HEK293 (cell line): ENCODE measurements around the gene MED17.

Experiments
- HOXD13 ChIP-seq: sonication (generic); formaldehyde crosslinking; IDR thresholded peaks from 2 replicates; pipeline ENCODE4 v1.8.0; 2022; ENCODE audit warnings: missing genetic modification reagents, borderline replicate concordance
- MEIS1 ChIP-seq: sonication (generic); formaldehyde crosslinking; IDR thresholded peaks from 2 replicates; pipeline ENCODE4 v1.8.1; 2022; ENCODE audit warnings: missing genetic modification reagents, mild to moderate bottlenecking, borderline replicate concordance
- MZF1 ChIP-seq: fragments of 450-650 bp; formaldehyde crosslinking; IDR thresholded peaks from 2 replicates; pipeline ENCODE4 v1.5.1; 2017; ENCODE audit warnings: missing biosample characterization, missing genetic modification characterization, borderline replicate concordance
- YY1 ChIP-seq: fragments of 450-650 bp; formaldehyde crosslinking; IDR thresholded peaks from 2 replicates; pipeline ENCODE4 v1.5.1; 2018; ENCODE audit warnings: missing biosample characterization, missing genetic modification characterization
- ZBTB7A ChIP-seq: fragments of 450-650 bp; formaldehyde crosslinking; IDR thresholded peaks from 2 replicates; pipeline ENCODE4 v1.5.1; 2016; ENCODE audit warnings: low read depth, missing biosample characterization, missing genetic modification characterization
- ZFP3 ChIP-seq: fragments of 450-650 bp; formaldehyde crosslinking; IDR thresholded peaks from 2 replicates; pipeline ENCODE4 v1.5.1; 2016; ENCODE audit warnings: low read depth, missing biosample characterization, missing genetic modification characterization
- ZNF366 ChIP-seq: fragments of 450-650 bp; formaldehyde crosslinking; conservative IDR thresholded peaks from 2 replicates; pipeline ENCODE4 v1.5.1; 2016; ENCODE audit warnings: missing biosample characterization, missing genetic modification characterization
- ZNF776 ChIP-seq: fragments of 450-650 bp; formaldehyde crosslinking; IDR thresholded peaks from 2 replicates; pipeline ENCODE4 v1.5.0; 2017; ENCODE audit warnings: missing biosample characterization, missing genetic modification characterization, borderline replicate concordance
- TF ChIP-seq, protein P1 (sequence below): fragments of 450-650 bp; formaldehyde crosslinking; optimal IDR thresholded peaks from 2 replicates; pipeline ENCODE3; 2016; ENCODE audit warnings: missing biosample characterization, mild to moderate bottlenecking, missing genetic modification characterization
- TF ChIP-seq, protein P2 (sequence below): fragments of 450-650 bp; formaldehyde crosslinking; IDR thresholded peaks from 2 replicates; pipeline ENCODE4 v1.5.1; 2016; ENCODE audit warnings: missing biosample characterization, missing genetic modification characterization
- TF ChIP-seq, protein P3 (sequence below): fragments of 450-650 bp; formaldehyde crosslinking; IDR thresholded peaks from 2 replicates; pipeline ENCODE4 v1.5.1; 2016; ENCODE audit warnings: missing biosample characterization, missing genetic modification characterization
- TF ChIP-seq, protein P4 (sequence below): fragments of 450-650 bp; formaldehyde crosslinking; IDR thresholded peaks from 2 replicates; pipeline ENCODE4 v1.5.1; 2016; ENCODE audit warnings: missing biosample characterization, missing genetic modification characterization
- TF ChIP-seq, protein P5 (sequence below): fragments of 450-650 bp; formaldehyde crosslinking; IDR thresholded peaks from 2 replicates; pipeline ENCODE4 v1.5.1; 2016; ENCODE audit warnings: missing biosample characterization, missing genetic modification characterization
- TF ChIP-seq, protein P6 (sequence below): fragments of 450-650 bp; IDR thresholded peaks from 2 replicates; pipeline ENCODE4 v1.5.1; 2018; ENCODE audit warnings: missing biosample characterization, mild to moderate bottlenecking, missing genetic modification characterization

DNA sequence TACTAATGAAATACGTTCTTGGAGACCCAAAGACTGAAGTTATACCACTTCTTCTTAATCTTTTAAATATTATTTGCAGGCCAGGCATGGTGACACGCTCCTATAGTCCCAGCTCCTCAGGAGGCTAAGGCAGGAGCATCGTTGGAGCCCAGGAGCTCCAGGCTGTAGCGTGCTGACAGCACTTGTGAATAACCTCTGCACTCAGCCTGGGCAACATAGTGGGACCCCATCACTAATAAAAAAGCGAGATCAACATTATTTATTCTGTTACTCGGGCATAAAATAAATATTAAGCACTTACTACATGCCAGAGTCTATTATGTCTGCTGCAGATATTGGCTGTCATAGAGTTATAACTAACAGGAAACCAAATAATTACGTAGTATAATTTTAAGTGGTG is 720 bp upstream of the MED17 start:
- TF ChIP-seq ZFP3 = no peak
- TF ChIP-seq, protein P1, sequence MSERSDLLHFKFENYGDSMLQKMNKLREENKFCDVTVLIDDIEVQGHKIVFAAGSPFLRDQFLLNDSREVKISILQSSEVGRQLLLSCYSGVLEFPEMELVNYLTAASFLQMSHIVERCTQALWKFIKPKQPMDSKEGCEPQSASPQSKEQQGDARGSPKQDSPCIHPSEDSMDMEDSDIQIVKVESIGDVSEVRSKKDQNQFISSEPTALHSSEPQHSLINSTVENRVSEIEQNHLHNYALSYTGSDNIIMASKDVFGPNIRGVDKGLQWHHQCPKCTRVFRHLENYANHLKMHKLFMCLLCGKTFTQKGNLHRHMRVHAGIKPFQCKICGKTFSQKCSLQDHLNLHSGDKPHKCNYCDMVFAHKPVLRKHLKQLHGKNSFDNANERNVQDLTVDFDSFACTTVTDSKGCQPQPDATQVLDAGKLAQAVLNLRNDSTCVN = no peak
- no peak for TF ChIP-seq ZBTB7A (tag by site-specific recombination)
- no peak for TF ChIP-seq HOXD13 (CRISPR knock-in tag)
- TF ChIP-seq, protein P2, sequence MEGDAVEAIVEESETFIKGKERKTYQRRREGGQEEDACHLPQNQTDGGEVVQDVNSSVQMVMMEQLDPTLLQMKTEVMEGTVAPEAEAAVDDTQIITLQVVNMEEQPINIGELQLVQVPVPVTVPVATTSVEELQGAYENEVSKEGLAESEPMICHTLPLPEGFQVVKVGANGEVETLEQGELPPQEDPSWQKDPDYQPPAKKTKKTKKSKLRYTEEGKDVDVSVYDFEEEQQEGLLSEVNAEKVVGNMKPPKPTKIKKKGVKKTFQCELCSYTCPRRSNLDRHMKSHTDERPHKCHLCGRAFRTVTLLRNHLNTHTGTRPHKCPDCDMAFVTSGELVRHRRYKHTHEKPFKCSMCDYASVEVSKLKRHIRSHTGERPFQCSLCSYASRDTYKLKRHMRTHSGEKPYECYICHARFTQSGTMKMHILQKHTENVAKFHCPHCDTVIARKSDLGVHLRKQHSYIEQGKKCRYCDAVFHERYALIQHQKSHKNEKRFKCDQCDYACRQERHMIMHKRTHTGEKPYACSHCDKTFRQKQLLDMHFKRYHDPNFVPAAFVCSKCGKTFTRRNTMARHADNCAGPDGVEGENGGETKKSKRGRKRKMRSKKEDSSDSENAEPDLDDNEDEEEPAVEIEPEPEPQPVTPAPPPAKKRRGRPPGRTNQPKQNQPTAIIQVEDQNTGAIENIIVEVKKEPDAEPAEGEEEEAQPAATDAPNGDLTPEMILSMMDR (tag by site-specific recombination) = no peak
- TF ChIP-seq YY1 = no peak
- TF ChIP-seq ZNF366 = no peak
- TF ChIP-seq, protein P3, sequence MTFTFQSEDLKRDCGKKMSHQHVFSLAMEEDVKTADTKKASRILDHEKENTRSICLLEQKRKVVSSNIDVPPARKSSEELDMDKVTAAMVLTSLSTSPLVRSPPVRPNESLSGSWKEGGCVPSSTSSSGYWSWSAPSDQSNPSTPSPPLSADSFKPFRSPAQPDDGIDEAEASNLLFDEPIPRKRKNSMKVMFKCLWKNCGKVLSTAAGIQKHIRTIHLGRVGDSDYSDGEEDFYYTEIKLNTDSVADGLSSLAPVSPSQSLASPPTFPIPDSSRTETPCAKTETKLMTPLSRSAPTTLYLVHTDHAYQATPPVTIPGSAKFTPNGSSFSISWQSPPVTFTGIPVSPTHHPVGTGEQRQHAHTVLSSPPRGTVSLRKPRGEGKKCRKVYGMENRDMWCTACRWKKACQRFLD (tag by site-specific recombination) = no peak
- no peak for TF ChIP-seq MZF1 (tag by site-specific recombination)
- no peak for TF ChIP-seq ZNF776 (tag by site-specific recombination)
- TF ChIP-seq, protein P4, sequence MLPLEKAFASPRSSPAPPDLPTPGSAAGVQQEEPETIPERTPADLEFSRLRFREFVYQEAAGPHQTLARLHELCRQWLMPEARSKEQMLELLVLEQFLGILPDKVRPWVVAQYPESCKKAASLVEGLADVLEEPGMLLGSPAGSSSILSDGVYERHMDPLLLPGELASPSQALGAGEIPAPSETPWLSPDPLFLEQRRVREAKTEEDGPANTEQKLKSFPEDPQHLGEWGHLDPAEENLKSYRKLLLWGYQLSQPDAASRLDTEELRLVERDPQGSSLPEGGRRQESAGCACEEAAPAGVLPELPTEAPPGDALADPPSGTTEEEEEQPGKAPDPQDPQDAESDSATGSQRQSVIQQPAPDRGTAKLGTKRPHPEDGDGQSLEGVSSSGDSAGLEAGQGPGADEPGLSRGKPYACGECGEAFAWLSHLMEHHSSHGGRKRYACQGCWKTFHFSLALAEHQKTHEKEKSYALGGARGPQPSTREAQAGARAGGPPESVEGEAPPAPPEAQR (tag by site-specific recombination) = no peak
- TF ChIP-seq, protein P5, sequence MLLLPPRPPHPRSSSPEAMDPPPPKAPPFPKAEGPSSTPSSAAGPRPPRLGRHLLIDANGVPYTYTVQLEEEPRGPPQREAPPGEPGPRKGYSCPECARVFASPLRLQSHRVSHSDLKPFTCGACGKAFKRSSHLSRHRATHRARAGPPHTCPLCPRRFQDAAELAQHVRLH (tag by site-specific recombination) = no peak
- TF ChIP-seq MEIS1 (CRISPR knock-in tag) = no peak
- TF ChIP-seq, protein P6, sequence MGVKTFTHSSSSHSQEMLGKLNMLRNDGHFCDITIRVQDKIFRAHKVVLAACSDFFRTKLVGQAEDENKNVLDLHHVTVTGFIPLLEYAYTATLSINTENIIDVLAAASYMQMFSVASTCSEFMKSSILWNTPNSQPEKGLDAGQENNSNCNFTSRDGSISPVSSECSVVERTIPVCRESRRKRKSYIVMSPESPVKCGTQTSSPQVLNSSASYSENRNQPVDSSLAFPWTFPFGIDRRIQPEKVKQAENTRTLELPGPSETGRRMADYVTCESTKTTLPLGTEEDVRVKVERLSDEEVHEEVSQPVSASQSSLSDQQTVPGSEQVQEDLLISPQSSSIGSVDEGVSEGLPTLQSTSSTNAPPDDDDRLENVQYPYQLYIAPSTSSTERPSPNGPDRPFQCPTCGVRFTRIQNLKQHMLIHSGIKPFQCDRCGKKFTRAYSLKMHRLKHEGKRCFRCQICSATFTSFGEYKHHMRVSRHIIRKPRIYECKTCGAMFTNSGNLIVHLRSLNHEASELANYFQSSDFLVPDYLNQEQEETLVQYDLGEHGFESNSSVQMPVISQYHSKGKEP (tag by site-specific recombination) = no peak
